GM19452 (cell line): ENCODE measurements around the gene SLC6A19.
"Not testable (repeated sequence)": the region's sequence is repeated elsewhere in the genome, so short reads cannot be mapped to it uniquely, and the experiment has no call there.

Source experiments
- ATAC-seq: cut with Tn5 transposase; IDR thresholded peaks from one replicate; pipeline ENCODE4 v1.9.1; 2021; ENCODE audit not compliant: unreplicated experiment

Gene SLC6A19

GRCh38 chr5:1201327-1202025, at the start of gene SLC6A19:
Gene SLC6A19, plus strand, starts transcription at chr5:1201595. Its CDS starts 56 bp downstream, at chr5:1201651.
- no peak for ATAC-seq

GRCh38 chr5:1152156-1152555, 49.2 kb upstream of the SLC6A19 start:
- ATAC-seq: no peak

GRCh38 chr5:1152771-1153282, 48.6 kb upstream of the SLC6A19 start:
- ATAC-seq: no peak

DNA sequence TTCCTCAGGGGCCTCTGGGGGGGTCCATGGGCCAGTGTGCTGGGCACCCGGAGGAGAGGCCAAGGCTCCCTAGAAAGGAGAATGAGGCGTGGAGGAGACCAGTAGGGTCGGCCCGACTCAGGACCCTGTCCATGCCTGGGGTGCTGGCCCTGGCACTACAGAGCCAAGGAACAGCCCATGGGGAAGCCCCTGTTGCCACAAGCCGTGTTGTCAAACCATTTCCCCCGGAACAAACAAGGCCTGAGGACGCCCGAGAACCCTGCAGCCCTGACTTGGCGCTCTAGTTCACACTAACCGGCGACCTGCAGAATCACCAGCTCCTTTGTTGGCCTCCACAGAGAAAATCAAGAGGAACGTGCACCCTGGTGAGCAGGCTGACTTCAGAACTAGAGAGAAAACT, 48.0 kb upstream of the SLC6A19 start:
- ATAC-seq: no peak

- ATAC-seq: no peak
Observed at GRCh38 chr5:1155191-1156032, 46.0 kb upstream of the SLC6A19 start.

- ATAC-seq: no peak
Observed at GRCh38 chr5:1156033-1156753, 45.2 kb upstream of the SLC6A19 start.

DNA sequence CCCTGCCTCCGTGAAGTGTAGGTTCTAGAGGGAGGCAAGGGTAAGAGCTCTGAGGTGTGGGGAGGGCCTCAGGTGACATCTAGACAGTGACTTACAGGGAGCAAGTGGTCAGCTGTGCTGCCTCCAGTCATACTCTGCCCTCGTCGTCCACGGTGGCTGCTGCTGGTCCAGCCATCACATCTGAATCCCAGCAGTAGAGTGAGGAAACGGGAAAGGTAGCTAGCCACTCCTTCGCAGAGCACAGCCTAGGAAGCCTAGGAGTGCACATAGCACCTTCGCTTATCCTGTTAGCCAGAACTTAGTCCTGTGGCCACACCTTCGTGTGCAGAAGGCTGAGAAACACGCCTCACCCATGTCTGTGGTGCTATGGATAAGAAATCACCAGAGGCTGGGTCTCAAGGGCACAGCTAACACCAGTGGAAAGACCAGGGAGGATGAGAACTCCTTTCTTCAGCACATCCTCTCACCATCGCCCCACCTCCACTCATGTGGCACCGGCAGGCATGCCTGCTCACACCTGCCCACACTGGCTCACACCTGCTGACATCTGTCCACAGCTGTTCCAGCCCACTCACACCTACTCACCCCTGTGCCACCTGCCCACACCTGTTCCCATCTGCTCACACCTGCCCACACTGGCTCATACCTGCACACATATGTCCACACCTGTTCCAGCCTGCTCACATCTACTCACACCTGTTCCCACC, 44.5 kb upstream of the SLC6A19 start:
- no peak for ATAC-seq

- not testable (repeated sequence) for ATAC-seq
Observed at GRCh38 chr5:1157461-1157986, 43.9 kb upstream of the SLC6A19 start.

- ATAC-seq: no peak
Observed at GRCh38 chr5:1158647-1159340, 42.6 kb upstream of the SLC6A19 start.

GRCh38 chr5:1159341-1159675, 42.1 kb upstream of the SLC6A19 start:
- ATAC-seq: no peak

- ATAC-seq: no peak
Observed at GRCh38 chr5:1159774-1160406, 41.5 kb upstream of the SLC6A19 start.

DNA sequence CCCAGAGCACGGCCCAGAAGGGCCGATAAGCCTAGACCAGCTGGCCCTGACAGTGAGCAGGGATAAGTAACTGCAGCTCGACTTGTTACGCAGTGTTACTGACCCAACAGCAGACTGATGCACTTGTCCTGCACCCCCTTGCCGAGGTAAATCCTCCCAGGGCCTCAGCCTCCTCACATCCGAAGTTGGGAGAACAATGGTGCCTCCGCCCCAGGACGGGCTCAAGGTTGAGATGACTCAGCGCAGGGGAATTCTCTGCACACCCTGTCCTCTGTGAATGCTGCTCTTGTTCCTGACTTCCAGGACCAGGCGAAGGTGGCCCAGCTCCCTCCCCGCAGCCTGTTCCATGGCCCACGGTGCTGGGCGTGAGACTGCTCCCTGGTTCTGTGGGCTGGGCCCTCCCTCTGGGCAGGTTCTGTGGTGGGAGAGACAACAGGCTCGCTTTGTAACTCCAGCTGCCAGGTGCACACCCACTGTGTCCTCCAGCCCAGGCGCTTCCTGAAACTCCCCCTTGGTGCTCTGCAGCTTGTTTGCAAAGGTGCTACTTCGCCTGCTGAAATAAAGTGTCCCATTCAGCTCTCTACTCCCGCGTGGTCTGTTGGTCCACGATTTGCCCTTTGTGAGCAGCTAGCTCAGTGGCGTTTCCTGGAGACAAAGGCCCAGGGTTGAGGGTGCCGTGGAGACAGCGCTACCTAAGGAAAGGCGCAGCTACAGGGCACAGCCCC, 40.1 kb upstream of the SLC6A19 start:
- ATAC-seq: no peak

- no peak for ATAC-seq
Observed at GRCh38 chr5:1161833-1162229, 39.6 kb upstream of the SLC6A19 start.

DNA sequence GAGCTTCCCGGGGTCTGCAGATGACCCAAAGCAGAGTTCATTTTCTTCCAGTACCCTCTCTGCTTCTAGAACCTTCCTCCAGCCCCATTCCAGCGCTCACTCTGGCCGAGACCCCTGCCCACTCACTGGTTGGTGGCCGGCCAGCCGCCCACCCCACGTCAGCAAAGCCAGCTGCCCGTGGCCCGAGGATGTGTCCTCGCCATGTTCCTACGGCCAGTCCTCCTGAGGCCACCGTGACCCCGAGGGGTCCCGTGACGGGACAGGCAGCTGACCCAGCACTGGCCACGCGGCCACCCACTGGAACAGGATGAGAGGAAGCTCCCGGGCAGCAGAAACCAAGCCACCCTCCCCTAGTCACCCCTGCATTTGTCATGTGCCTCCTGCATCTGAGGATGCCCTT, 39.1 kb upstream of the SLC6A19 start:
- no peak for ATAC-seq

DNA sequence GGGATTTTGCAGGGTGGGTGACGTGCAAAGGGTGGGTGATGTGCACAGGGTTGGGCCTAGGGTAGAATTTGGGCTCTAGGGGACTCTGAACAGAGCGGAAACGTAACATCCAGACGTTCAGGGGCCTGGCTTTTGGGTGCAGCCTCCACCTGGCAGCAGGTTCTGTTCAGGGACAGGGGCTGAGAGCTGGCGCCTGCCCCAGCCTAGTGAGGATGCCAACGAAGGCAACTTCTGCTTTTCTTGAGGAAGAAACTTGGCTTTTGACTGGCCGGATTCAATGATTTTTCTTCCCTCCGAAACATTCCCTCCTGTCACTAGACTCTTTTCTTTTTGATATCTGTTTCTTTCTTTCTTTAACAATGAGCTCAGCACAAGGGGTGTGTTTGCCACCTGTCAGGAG, 38.6 kb upstream of the SLC6A19 start:
- no peak for ATAC-seq

DNA sequence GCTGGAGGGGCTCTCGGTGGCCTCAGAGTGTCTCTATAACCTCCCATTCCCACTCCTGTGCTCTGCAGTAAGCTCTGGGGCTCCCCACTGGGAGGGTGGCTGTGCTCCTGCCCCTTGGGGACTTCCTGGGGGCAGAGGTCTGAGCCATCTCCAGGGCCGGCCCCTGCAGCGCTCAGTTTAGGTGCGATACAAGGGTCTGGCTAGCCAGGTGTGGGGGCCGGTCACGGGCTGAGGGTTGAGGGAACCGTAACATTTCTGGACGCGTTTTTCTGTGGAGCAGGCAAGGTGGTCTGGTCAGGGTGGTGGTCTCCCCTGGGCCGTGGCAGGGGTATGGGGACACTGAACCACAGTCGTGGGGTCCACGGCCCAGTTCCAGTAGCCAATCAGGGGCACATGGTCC, 38.0 kb upstream of the SLC6A19 start:
- no peak for ATAC-seq

- ATAC-seq: no peak
Observed at GRCh38 chr5:1163879-1164278, 37.5 kb upstream of the SLC6A19 start.

GRCh38 chr5:1164696-1165630, 36.4 kb upstream of the SLC6A19 start:
- ATAC-seq: no peak
